Head of caudate nucleus (tissue), 42 donors: Measurements from ENCODE around the gene LRRC51.

Experiments
- DNase-seq, 42 donors: peaks; one replicate each; pipeline versions ENCODE4 v3.0.0 to v3.0.0-alpha.2; 2020 to 2021; ENCODE audit warnings: mixed read lengths in 7 of 42
- intact Hi-C: fragments of 100-400 bp; cut with DNase I; formaldehyde crosslinking; loops from one replicate; pipeline ENCODE4 v1.15.0; 2022

The LRRC51 gene

DNA sequence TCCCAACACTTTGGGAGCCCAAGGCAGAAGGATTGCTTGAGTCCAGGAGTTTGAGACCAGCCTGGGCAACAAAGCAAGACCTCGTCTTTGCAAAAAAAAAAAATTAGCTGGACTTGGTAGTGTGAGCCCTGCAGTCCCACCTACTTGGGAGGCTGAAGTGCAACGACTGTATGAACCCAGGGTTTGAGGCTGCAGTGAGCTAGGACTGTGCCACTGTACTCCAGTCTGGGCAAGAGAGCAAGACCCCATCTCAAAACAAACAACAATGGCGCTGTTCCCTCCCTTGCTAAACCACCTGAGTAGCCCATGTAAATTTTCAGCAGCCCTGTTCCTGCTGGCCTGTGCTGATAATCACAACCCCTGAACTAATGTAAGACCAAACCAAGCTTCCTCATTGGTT lies 19.4 kb downstream of the LRRC51 start:
- intact Hi-C loops, result no loop called here
- DNase-seq, result no peak

GRCh38 chr11:72100462-72100861 lies 19.8 kb downstream of the LRRC51 start:
- DNase-seq, result no peak
- intact Hi-C loops, result no loop called here

GRCh38 chr11:72102162-72102561 lies 21.5 kb downstream of the LRRC51 start:
- DNase-seq, result no peak
- intact Hi-C loops, result loop anchor here (2.0 kb wide), 1 partner anchor 21 kb away; the partner anchor contains the start of genes LRRC51 and NUMA1

- intact Hi-C loops, result loop anchor here (2.0 kb wide), 1 partner anchor 22 kb away; the partner anchor contains the start of genes LRRC51 and NUMA1
Observed at GRCh38 chr11:72102631-72102945, 21.9 kb downstream of the LRRC51 start.

DNA sequence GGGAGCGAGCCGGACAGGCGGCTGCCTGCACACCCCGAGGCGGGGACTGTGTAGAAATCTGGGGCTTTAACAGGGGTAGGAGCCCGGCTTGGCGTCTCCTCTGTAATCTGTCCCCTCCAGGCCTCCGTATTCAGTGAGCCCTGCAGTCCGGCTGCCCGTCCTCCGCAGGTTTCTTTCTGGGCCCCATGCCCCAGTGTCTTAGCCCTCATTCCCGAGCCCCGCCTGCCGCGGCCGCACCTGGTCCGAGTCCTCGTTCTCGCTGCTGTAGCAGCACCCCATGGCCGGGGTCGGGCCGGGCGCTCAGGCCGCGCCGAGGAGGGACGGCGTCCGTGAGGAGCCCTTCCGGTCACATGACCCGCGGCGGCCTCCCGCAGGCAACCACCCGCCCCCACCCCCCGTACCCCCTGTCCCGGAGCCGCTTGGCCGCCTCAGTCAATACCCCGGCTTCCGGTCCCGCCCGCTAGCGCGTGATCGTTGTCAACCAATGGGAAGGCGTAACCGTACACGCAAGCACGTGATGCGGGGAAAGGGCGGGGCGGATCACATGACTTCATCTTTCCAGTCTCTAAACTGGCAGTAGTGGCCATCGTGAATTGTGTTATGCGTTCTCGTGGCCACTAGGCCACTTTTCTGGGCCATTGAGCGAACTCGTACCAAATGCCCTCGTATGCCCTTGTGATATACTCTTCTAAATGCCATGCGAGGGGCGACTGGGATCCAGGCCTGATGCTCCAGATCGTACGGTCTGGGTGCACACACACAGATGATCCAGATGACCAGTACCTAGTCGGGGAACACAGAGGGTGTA lies 22.5 kb downstream of the LRRC51 start, which contains the start of gene LAMTOR1:
Gene LAMTOR1 (minus strand): TSS at position 352 of the 808 bp plus-strand sequence. CDS start 73 bp downstream, at position 279.
- peak; percentile 93 to 100 (median 98) for DNase-seq
- intact Hi-C loops, result loop anchor here (1.0 to 2.0 kb wide), 2 partner anchors 9 to 22 kb away; partner anchors contain the start of genes ANAPC15, LRRC51 and NUMA1

More at GRCh38 chr11:72102631-72102945, 21.9 kb downstream of the LRRC51 start:
- no peak for DNase-seq

GRCh38 chr11:72103754-72104167 lies 23.1 kb downstream of the LRRC51 start:
- no peak for DNase-seq
- intact Hi-C loops, result loop anchor here (1.0 to 2.0 kb wide), 2 partner anchors 9 to 23 kb away; partner anchors contain the start of genes ANAPC15, LRRC51 and NUMA1

GRCh38 chr11:72105888-72106287 lies 25.2 kb downstream of the LRRC51 start, which contains the start of gene TOMT:
Gene TOMT (plus strand): TSS chr11:72105924. CDS start chr11:72105952, 28 bp downstream.
- intact Hi-C loops, result no loop called here
- DNase-seq, result no peak

GRCh38 chr11:72111300-72112142 lies 30.9 kb downstream of the LRRC51 start:
- no peak for DNase-seq
- intact Hi-C loops, result loop anchor here (1.0 to 5.0 kb wide), 2 partner anchors 8 to 111 kb away; partner anchors contain the start of genes INPPL1 and LAMTOR1

DNA sequence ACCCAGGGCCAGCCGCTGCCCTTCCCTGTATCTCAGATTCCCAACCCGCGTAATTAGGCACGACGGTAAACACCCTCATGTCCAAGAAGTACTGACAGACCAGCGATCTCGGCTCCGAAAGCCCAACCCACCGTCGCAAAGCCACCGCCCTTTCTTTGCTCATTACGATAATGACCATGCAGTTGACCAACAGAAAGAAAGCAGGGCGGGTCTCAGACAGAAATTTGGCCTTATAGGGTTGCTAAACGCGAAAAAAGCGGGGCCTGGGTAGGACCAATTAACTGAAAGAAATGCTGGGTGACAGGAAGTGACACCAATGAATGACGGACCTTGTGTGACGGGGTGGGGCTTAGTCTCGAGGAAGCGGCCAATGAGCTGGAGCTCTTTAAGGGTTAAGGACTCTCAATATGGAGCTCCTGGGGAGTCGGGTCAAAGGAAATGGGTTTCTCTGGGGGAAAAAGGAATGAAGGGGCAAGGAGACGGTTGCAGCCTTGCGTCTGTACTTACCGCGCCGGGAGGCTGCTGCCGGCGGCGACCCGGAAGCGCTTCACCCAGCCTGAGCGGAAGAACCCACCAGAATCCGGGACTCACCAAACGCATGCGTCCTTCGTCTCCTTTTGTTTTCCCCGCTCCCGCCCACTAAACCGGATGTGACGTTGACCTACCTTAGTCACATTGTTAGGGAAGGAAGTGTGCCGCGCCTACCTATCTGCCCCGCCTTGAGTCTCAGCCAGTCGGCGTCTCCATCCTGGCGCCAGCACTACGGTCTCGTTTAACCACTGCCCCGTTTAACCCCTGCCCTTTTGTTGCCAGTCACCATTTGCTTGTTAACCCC lies 31.7 kb downstream of the LRRC51 start, which contains the start of gene ANAPC15:
Gene ANAPC15 (minus strand): TSS at position 553 of the 835 bp plus-strand sequence. CDS start 1,419 bp downstream, outside the sequence.
- intact Hi-C loops, result loop anchor here (1.0 to 5.0 kb wide), 2 partner anchors 9 to 110 kb away; partner anchors contain the start of genes INPPL1 and LAMTOR1

DNA sequence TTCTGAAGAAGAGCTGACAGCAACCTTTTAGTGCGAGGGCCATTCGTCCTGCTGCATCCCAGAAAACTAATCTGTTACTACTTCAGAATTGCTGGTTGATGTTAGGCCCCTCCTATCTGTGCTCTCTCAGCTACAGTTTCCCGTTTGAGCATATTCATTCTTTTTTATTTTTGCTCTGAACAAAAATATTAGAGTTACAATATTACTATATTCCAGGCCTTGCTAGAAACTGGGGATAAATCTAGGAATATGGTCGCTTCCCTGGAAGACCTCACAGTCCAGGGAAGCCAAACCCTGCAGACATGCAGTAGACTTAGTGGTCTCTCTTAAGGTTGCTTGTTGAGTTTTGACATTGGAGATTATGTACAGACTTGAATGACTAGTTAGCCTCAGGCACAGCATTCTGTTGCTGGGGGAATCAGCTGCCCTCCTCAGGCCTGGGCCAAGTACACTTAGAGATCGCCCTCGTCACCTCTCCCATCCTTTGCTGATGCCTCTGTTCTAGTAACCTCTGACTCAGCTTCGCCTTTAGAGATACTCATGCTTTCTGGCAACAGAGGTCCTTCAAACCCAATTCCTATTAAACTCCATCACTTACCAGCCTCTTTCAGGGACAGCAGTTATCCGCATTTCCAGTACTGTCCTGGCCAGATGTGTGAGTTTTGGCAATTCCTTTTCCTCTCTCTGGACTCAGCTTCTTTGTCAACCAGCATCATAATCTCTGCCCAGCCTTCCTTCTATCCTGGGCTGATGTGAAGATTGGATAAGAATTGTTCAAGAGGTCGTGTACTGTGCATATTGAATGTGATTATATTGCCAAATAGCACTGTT lies 32.5 kb downstream of the LRRC51 start:
- intact Hi-C loops, result loop anchor here (1.0 to 5.0 kb wide), 2 partner anchors 10 to 109 kb away; partner anchors contain the start of genes INPPL1 and LAMTOR1
- DNase-seq, result no peak

More for the DNA sequence above, 31.7 kb downstream of the LRRC51 start, which contains the start of gene ANAPC15:
- peak; percentile 89 to 99 (median 96) for DNase-seq

DNA sequence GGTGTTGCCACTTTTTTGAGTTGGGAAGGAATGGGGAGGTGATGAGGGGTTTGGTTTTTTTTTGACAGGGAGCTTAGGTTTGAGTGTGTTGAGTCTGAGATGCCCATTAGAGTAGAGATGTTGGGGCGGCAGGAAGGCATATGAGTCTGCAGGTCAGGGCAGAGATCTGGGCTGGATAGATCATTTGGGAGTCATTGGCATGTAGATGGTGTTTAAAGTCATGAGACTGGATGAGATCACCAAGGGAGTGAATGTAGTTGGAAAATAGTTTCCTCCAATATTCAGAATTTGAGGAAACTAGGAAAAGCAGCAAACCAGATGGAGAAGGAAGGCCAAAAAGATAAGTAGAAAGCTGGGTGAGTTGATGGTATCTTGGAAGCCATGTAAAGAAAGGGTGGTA lies 33.9 kb downstream of the LRRC51 start:
- no peak for DNase-seq
- intact Hi-C loops, result loop anchor here (5.0 kb wide), 1 partner anchor 108 kb away; the partner anchor contains the start of gene INPPL1

- intact Hi-C loops, result no loop called here
- DNase-seq, result no peak
Observed at GRCh38 chr11:72116019-72116755, 35.5 kb downstream of the LRRC51 start.

DNA sequence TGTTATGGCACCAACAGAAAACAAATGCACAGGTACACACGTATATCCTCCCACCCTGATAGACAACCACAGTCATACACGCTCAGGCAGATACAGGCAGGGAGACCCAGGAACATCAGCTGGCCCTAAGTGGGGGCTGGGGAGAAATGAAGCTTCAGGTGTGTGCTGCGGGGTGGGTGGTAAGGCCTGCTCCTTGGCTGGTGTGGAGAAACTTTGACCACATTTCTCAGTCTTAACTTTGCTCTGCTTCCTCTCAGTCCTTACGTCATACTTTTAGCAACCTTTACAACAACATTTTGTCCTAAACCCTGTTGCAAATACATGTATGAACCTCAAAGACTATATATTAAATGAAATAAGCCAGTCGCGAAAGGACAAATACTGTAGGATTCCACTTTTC lies 38.5 kb downstream of the LRRC51 start:
- no peak for DNase-seq
- intact Hi-C loops, result no loop called here

GRCh38 chr11:72120930-72121329 lies 40.3 kb downstream of the LRRC51 start:
- intact Hi-C loops, result no loop called here
- DNase-seq, result no peak

DNA sequence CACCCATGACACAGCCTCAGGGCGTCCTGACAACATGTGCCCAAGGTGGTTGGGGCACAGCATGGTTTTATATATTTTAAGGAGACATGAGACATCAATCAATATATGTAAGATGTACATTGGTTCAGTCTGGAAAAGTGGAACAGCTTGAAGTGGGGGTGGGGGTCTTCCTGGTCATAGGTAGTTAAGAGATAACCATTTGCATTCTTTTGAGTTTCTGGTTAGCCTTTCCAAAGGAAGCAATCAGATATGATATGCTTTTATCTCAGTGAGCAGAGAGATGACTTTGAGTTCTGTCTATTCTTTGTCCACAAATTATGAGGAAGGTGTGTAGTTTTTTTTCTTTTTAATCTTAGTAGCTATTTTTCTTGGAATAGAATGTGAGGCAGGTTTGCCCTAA lies 42.0 kb downstream of the LRRC51 start:
- intact Hi-C loops, result no loop called here
- no peak for DNase-seq

GRCh38 chr11:72123117-72123653 lies 42.5 kb downstream of the LRRC51 start:
- intact Hi-C loops, result no loop called here
- no peak for DNase-seq
